ENCODE data around the gene RAMAC. TPM values are rescaled to one million over a fixed set of nuclear protein-coding genes. Genes with fewer than 3 reads are reported as not detected.
"Not testable (repeated sequence)": the region's sequence is repeated elsewhere in the genome, so short reads cannot be mapped to it uniquely, and the experiment has no call there.

The RAMAC gene
- total RNA-seq, result 10 to 100 TPM; 27.4 to 30.0 TPM

GRCh38 chr15:82985688-82986441 lies at the start of gene RAMAC:
TSS of gene RAMAC (plus strand) at chr15:82986210. CDS start at chr15:82989019, 2,809 bp downstream.
- ChIA-PET CTCF (interaction anchor here (1.2 to 3.2 kb wide), 2 partner anchors 15 to 26 kb away, joined by 6 to 11 read pairs; partner anchors contain the start of gene C15orf40), POLR2A (interaction anchor here (0.5 to 2.1 kb wide), 8 partner anchors 14 to 1647 kb away, joined by 3 to 11 read pairs (median 4); partner anchors contain the start of genes BTBD1 and RPS17)

- ChIA-PET POLR2A (no interaction called here), CTCF (no interaction called here)
These were observed 48.9 kb upstream of the RAMAC start for GRCh38 chr15:82936966-82937711.

- ChIA-PET POLR2A (no interaction called here), CTCF (no interaction called here)
These were observed 48.3 kb upstream of the RAMAC start for GRCh38 chr15:82937712-82938058.

- POLR2A ChIA-PET, CTCF ChIA-PET: not testable (repeated sequence)
These were observed 46.3 kb upstream of the RAMAC start for GRCh38 chr15:82939678-82940077.

GRCh38 chr15:82942691-82943090 lies 43.3 kb upstream of the RAMAC start:
- POLR2A ChIA-PET, result no interaction called here
- CTCF ChIA-PET, result no interaction called here

GRCh38 chr15:82943176-82943575 lies 42.8 kb upstream of the RAMAC start:
- ChIA-PET POLR2A (no interaction called here), CTCF (no interaction called here)

GRCh38 chr15:82944056-82944455 lies 42.0 kb upstream of the RAMAC start:
- CTCF ChIA-PET, result no interaction called here
- POLR2A ChIA-PET, result no interaction called here

GRCh38 chr15:82944821-82945220 lies 41.2 kb upstream of the RAMAC start:
- POLR2A ChIA-PET, result no interaction called here
- CTCF ChIA-PET, result no interaction called here

- POLR2A ChIA-PET, result no interaction called here
- CTCF ChIA-PET, result no interaction called here
These were observed 40.7 kb upstream of the RAMAC start for GRCh38 chr15:82945326-82945725.

- ChIA-PET CTCF (no interaction called here), POLR2A (no interaction called here)
These were observed 39.8 kb upstream of the RAMAC start for GRCh38 chr15:82946155-82946701.

GRCh38 chr15:82950295-82950694 lies 35.7 kb upstream of the RAMAC start:
- POLR2A ChIA-PET, result no interaction called here
- CTCF ChIA-PET, result no interaction called here

GRCh38 chr15:82950746-82951370 lies 35.2 kb upstream of the RAMAC start:
- ChIA-PET CTCF (no interaction called here), POLR2A (no interaction called here)

GRCh38 chr15:82951472-82952157 lies 34.4 kb upstream of the RAMAC start:
- CTCF ChIA-PET, result interaction anchor here (0.5 kb wide), 1 partner anchor 20 kb away, joined by 3 read pairs; no protein-coding TSS in a partner anchor
- POLR2A ChIA-PET, result no interaction called here

- POLR2A ChIA-PET, result no interaction called here
- CTCF ChIA-PET, result interaction anchor here (0.5 kb wide), 1 partner anchor 21 kb away, joined by 3 read pairs; no protein-coding TSS in a partner anchor
These were observed 33.6 kb upstream of the RAMAC start, which contains the start of gene HOMER2 for GRCh38 chr15:82952158-82953081. TSS of gene HOMER2 (minus strand) at chr15:82952720. CDS start at chr15:82952535, 185 bp downstream.

GRCh38 chr15:82958638-82959037 lies 27.4 kb upstream of the RAMAC start:
- POLR2A ChIA-PET, result no interaction called here
- CTCF ChIA-PET, result interaction anchor here (0.9 kb wide), 1 partner anchor 42 kb away, joined by 3 read pairs; no protein-coding TSS in a partner anchor

- CTCF ChIA-PET, result no interaction called here
These were observed 26.6 kb upstream of the RAMAC start for GRCh38 chr15:82959423-82959822.

GRCh38 chr15:82960766-82961165 lies 25.2 kb upstream of the RAMAC start:
- ChIA-PET CTCF (no interaction called here), POLR2A (no interaction called here)

More at GRCh38 chr15:82959423-82959822, 26.6 kb upstream of the RAMAC start:
- POLR2A ChIA-PET, result no interaction called here

- POLR2A ChIA-PET, result no interaction called here
- CTCF ChIA-PET, result no interaction called here
These were observed 22.3 kb upstream of the RAMAC start for GRCh38 chr15:82963471-82964341.

Data from activated CD8-positive, alpha-beta memory T cell treated with anti-CD3 and anti-CD28 coated beads for 36 hours (primary cell).